ENCODE data around the gene CCNB1. TPM values are rescaled to one million over a fixed set of nuclear protein-coding genes. Genes with fewer than 3 reads are reported as not detected.

CCNB1 gene
- polyA plus RNA-seq, 1 donor from 2014 or later: 13.0 TPM

DNA sequence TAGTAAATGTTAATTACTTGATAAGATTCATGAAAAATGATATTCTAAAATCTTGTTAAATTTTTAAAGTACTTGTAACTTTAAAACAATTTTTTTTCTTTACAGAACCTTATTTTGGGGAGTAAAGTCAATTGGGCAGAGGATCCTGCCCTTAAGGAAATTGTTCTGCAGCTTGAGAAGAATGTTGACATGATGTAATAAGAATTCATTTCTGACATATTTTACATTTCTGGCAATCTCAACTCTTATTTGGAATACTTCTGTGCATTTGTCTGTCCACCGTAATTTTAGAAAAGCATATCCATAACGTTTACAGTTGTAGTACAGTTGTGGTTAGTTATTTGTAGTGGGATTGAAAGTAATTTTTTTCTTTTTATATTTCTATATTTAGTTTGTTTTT lies 42.7 kb downstream of the CCNB1 start:
- Histone ChIP-seq H3K9me2 (ENCODE audit: insufficient read depth, low read length) (no peaks in the 10 kb centered on the region), H3K27ac (ENCODE audit: low read length) (no peak overlapping the region), H4K20me1 (ENCODE audit: insufficient read depth) (no peaks in the 10 kb centered on the region), H3K36me3 (ENCODE audit: insufficient read depth, low read length) (no peaks in the 10 kb centered on the region), H3K4me2 (ENCODE audit: low read length) (no peak overlapping the region), H3K9ac (ENCODE audit: low read length) (no peak overlapping the region), H3K9me3 (ENCODE audit: low read length) (no peaks in the 10 kb centered on the region), H3K27me3 (ENCODE audit: insufficient read depth, low read depth, low read length) (no peaks in the 10 kb centered on the region), H3K4me3 (ENCODE audit: low read length) (no peak overlapping the region), H3K79me2 (replicated peaks; ENCODE audit: insufficient read depth, low read length) (no peaks in the 10 kb centered on the region), H2AFZ (ENCODE audit: low read depth, low read length) (no peak overlapping the region), H3F3A (ENCODE audit: insufficient read depth, low read length, poor library complexity, severe bottlenecking) (no peaks in the 10 kb centered on the region)
- no peak for TF ChIP-seq REST (IDR thresholded peaks at IDR 0.05; ENCODE audit: borderline replicate concordance)
- no peak for TF ChIP-seq EP300 (conservative IDR thresholded peaks at IDR 0.05; ENCODE audit: poor library complexity, severe bottlenecking)
- TF ChIP-seq SMC3 (conservative IDR thresholded peaks at IDR 0.05; ENCODE audit: poor library complexity): no peak
- TF ChIP-seq, protein P1, sequence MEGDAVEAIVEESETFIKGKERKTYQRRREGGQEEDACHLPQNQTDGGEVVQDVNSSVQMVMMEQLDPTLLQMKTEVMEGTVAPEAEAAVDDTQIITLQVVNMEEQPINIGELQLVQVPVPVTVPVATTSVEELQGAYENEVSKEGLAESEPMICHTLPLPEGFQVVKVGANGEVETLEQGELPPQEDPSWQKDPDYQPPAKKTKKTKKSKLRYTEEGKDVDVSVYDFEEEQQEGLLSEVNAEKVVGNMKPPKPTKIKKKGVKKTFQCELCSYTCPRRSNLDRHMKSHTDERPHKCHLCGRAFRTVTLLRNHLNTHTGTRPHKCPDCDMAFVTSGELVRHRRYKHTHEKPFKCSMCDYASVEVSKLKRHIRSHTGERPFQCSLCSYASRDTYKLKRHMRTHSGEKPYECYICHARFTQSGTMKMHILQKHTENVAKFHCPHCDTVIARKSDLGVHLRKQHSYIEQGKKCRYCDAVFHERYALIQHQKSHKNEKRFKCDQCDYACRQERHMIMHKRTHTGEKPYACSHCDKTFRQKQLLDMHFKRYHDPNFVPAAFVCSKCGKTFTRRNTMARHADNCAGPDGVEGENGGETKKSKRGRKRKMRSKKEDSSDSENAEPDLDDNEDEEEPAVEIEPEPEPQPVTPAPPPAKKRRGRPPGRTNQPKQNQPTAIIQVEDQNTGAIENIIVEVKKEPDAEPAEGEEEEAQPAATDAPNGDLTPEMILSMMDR (IDR thresholded peaks at IDR 0.05; ENCODE audit: poor library complexity, severe bottlenecking): no peak
- TF ChIP-seq MXI1 (conservative IDR thresholded peaks at IDR 0.05; ENCODE audit: poor library complexity, severe bottlenecking): no peak
- no peak for TF ChIP-seq RAD21 (conservative IDR thresholded peaks at IDR 0.05)
- no peak for TF ChIP-seq EZH2 (IDR thresholded peaks at IDR 0.05; ENCODE audit: borderline replicate concordance, insufficient read depth, low read length, poor library complexity, severe bottlenecking)
- TF ChIP-seq POLR2AphosphoS5 (IDR thresholded peaks at IDR 0.05): no peak
- no peak for TF ChIP-seq TAF1 (IDR thresholded peaks at IDR 0.05; ENCODE audit: low read depth)

- Histone ChIP-seq H3K9me2 (ENCODE audit: insufficient read depth, low read length) (no peaks in the 10 kb centered on the region), H4K20me1 (ENCODE audit: insufficient read depth) (no peaks in the 10 kb centered on the region), H3F3A (ENCODE audit: insufficient read depth, low read length, poor library complexity, severe bottlenecking) (no peaks in the 10 kb centered on the region), H3K27me3 (ENCODE audit: insufficient read depth, low read depth, low read length) (no peaks in the 10 kb centered on the region), H3K9ac (ENCODE audit: low read length) (no peak overlapping the region), H3K36me3 (ENCODE audit: insufficient read depth, low read length) (no peaks in the 10 kb centered on the region), H3K4me2 (ENCODE audit: low read length) (no peak overlapping the region), H3K27ac (ENCODE audit: low read length) (no peak overlapping the region), H3K79me2 (replicated peaks; ENCODE audit: insufficient read depth, low read length) (no peaks in the 10 kb centered on the region), H3K9me3 (ENCODE audit: low read length) (no peaks in the 10 kb centered on the region), H3K4me3 (ENCODE audit: low read length) (no peak overlapping the region), H2AFZ (ENCODE audit: low read depth, low read length) (no peak overlapping the region)
- TF ChIP-seq, protein P1 (IDR thresholded peaks at IDR 0.05; ENCODE audit: poor library complexity, severe bottlenecking): no peak
- TF ChIP-seq REST (IDR thresholded peaks at IDR 0.05; ENCODE audit: borderline replicate concordance): no peak
- TF ChIP-seq EP300 (conservative IDR thresholded peaks at IDR 0.05; ENCODE audit: poor library complexity, severe bottlenecking): no peak
- TF ChIP-seq MXI1 (conservative IDR thresholded peaks at IDR 0.05; ENCODE audit: poor library complexity, severe bottlenecking): no peak
- no peak for TF ChIP-seq SMC3 (conservative IDR thresholded peaks at IDR 0.05; ENCODE audit: poor library complexity)
- TF ChIP-seq POLR2AphosphoS5 (IDR thresholded peaks at IDR 0.05): no peak
- no peak for TF ChIP-seq EZH2 (IDR thresholded peaks at IDR 0.05; ENCODE audit: borderline replicate concordance, insufficient read depth, low read length, poor library complexity, severe bottlenecking)
- TF ChIP-seq TAF1 (IDR thresholded peaks at IDR 0.05; ENCODE audit: low read depth): no peak
- TF ChIP-seq RAD21 (conservative IDR thresholded peaks at IDR 0.05): no peak
These were observed 44.2 kb downstream of the CCNB1 start for GRCh38 chr5:69211200-69211599.

Data from neural cell (in vitro differentiated cells).